Hematopoietic multipotent progenitor cell (in vitro differentiated cells): Measurements from ENCODE around the gene ALX4. TPM values are rescaled to one million over a fixed set of nuclear protein-coding genes. Genes with fewer than 3 reads are reported as not detected.

Experiments
- DNase-seq, 3 donors: peaks; one replicate each; pipeline ENCODE4 v3.0.0-alpha.2; 2011 to 2015; ENCODE audit warnings: low read depth in 2 of 3, low spot score in 2 of 3
- total RNA-seq: library from RNA; depleted of rRNA; stranded (reverse); fragments of >200 nt; gene quantifications from one replicate; pipeline ENCODE4 v1.2.3, GENCODE V29; 2012

The ALX4 gene
- total RNA-seq, 1 donor: not detected

GRCh38 chr11:44318369-44318768, 8.4 kb upstream of the ALX4 start:
- no peak for DNase-seq

GRCh38 chr11:44316659-44317240, 6.8 kb upstream of the ALX4 start:
- no peak for DNase-seq

GRCh38 chr11:44315947-44316658, 6.2 kb upstream of the ALX4 start:
- no peak for DNase-seq

- DNase-seq: no peak
Observed at GRCh38 chr11:44314733-44315132, 4.8 kb upstream of the ALX4 start.

- DNase-seq: no peak
Observed at GRCh38 chr11:44313761-44314489, 4.0 kb upstream of the ALX4 start.

- DNase-seq: no peak
Observed at GRCh38 chr11:44312876-44313275, 2.9 kb upstream of the ALX4 start.

- no peak for DNase-seq
Observed at GRCh38 chr11:44311339-44312261, 1.7 kb upstream of the ALX4 start.

GRCh38 chr11:44310463-44311272, 729 bp upstream of the ALX4 start:
- no peak for DNase-seq

- DNase-seq: no peak
Observed at GRCh38 chr11:44310206-44310462, 195 bp upstream of the ALX4 start.

- DNase-seq: no peak
Observed at GRCh38 chr11:44308923-44309477, 939 bp downstream of the ALX4 start.

- DNase-seq: no peak
Observed at GRCh38 chr11:44308256-44308922, 1.6 kb downstream of the ALX4 start.

GRCh38 chr11:44307340-44308099, 2.4 kb downstream of the ALX4 start:
- no peak for DNase-seq

- no peak for DNase-seq
Observed at GRCh38 chr11:44306918-44307244, 3.1 kb downstream of the ALX4 start.

GRCh38 chr11:44306052-44306917, 3.7 kb downstream of the ALX4 start:
- peak in 1 of 3 donors; percentile 30 for DNase-seq

GRCh38 chr11:44305470-44306051, 4.4 kb downstream of the ALX4 start:
- DNase-seq: peak in 2 of 3 donors; percentile 63 to 79

- DNase-seq: peak in 1 of 3 donors; percentile 36
Observed at GRCh38 chr11:44305026-44305469, 4.9 kb downstream of the ALX4 start.
